IMR-90 (cell line): Measurements from ENCODE around the gene ADSS1.

Experiments used
- BHLHE40 ChIP-seq: fragments of 150-350 bp; IDR thresholded peaks from 2 replicates; pipeline ENCODE4 v1.6.1; 2016; ENCODE audit warnings: mild to moderate bottlenecking, low read depth, low read length
- MAZ ChIP-seq: IDR thresholded peaks from 2 replicates; pipeline ENCODE4 v1.6.1; 2012; ENCODE audit warnings: low read depth, mild to moderate bottlenecking, low read length, improper control_type of control experiment, moderate library complexity, borderline replicate concordance
- POLR2A ChIP-seq: IDR thresholded peaks from 2 replicates; pipeline ENCODE4 v1.6.1; 2012; ENCODE audit warnings: mild to moderate bottlenecking, low read depth, low read length
- RCOR1 ChIP-seq: IDR thresholded peaks from 2 replicates; pipeline ENCODE4 v1.6.1; 2012; ENCODE audit warnings: mild to moderate bottlenecking, low read length, improper control_type of control experiment; ENCODE audit not compliant: insufficient replicate concordance
- TF ChIP-seq, protein P1 (sequence below): conservative IDR thresholded peaks from 2 replicates; pipeline ENCODE4 v1.5.1; 2012; ENCODE audit warnings: mild to moderate bottlenecking, low read depth, low read length, improper control_type of control experiment

- TF ChIP-seq POLR2A (no peak), MAZ (no peak), BHLHE40 (no peak), RCOR1 (no peak)
- TF ChIP-seq, protein P1, sequence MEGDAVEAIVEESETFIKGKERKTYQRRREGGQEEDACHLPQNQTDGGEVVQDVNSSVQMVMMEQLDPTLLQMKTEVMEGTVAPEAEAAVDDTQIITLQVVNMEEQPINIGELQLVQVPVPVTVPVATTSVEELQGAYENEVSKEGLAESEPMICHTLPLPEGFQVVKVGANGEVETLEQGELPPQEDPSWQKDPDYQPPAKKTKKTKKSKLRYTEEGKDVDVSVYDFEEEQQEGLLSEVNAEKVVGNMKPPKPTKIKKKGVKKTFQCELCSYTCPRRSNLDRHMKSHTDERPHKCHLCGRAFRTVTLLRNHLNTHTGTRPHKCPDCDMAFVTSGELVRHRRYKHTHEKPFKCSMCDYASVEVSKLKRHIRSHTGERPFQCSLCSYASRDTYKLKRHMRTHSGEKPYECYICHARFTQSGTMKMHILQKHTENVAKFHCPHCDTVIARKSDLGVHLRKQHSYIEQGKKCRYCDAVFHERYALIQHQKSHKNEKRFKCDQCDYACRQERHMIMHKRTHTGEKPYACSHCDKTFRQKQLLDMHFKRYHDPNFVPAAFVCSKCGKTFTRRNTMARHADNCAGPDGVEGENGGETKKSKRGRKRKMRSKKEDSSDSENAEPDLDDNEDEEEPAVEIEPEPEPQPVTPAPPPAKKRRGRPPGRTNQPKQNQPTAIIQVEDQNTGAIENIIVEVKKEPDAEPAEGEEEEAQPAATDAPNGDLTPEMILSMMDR = no peak
These were observed 28.4 kb downstream of the ADSS1 start for GRCh38 chr14:104752423-104752734.
